Dermis blood vessel endothelial cell (primary cell): ENCODE data around the gene WDR44. TPM values are rescaled to one million over a fixed set of nuclear protein-coding genes. Genes with fewer than 3 reads are reported as not detected.
"Not testable (repeated sequence)": the region's sequence is repeated elsewhere in the genome, so short reads cannot be mapped to it uniquely, and the experiment has no call there.

ENCODE experiments used
- DNase-seq: peaks from one replicate; pipeline ENCODE4 v3.0.0; 2010
- total RNA-seq: library from RNA; depleted of rRNA; stranded (reverse); fragments of >200 nt; gene quantifications from 2 replicates; pipeline ENCODE4 v1.2.3, GENCODE V29; 2014

WDR44 gene
- total RNA-seq, 1 donor from 2014 or later = 11.7 TPM

- DNase-seq = no peak
Observed at GRCh38 chrX:118364261-118364660, 18.4 kb downstream of the WDR44 start.

- DNase-seq = no peak
Observed at GRCh38 chrX:118367338-118367737, 21.4 kb downstream of the WDR44 start.

- DNase-seq = no peak
Observed at GRCh38 chrX:118368398-118368797, 22.5 kb downstream of the WDR44 start.

GRCh38 chrX:118370921-118371624 lies 25.2 kb downstream of the WDR44 start:
- DNase-seq = no peak

- no peak for DNase-seq
Observed at GRCh38 chrX:118373538-118373937, 27.6 kb downstream of the WDR44 start.

- peak; percentile 24 for DNase-seq
Observed at GRCh38 chrX:118383120-118383519, 37.2 kb downstream of the WDR44 start.

- DNase-seq = no peak
Observed at GRCh38 chrX:118392716-118393115, 46.8 kb downstream of the WDR44 start.

- DNase-seq = no peak
Observed at GRCh38 chrX:118396113-118396512, 50.2 kb downstream of the WDR44 start.

GRCh38 chrX:118418811-118419251 lies 72.9 kb downstream of the WDR44 start:
- no peak for DNase-seq

GRCh38 chrX:118420462-118420861 lies 74.6 kb downstream of the WDR44 start:
- peak; percentile 28 for DNase-seq

- no peak for DNase-seq
Observed at GRCh38 chrX:118423558-118423957, 77.7 kb downstream of the WDR44 start.

GRCh38 chrX:118432799-118433198 lies 86.9 kb downstream of the WDR44 start:
- no peak for DNase-seq

GRCh38 chrX:118437283-118437682 lies 91.4 kb downstream of the WDR44 start:
- DNase-seq = no peak

- DNase-seq = no peak
Observed at GRCh38 chrX:118448273-118448783, 102.4 kb downstream of the WDR44 start.

- peak; percentile 1 for DNase-seq
Observed at GRCh38 chrX:118455013-118455412, 109.1 kb downstream of the WDR44 start.

GRCh38 chrX:118459494-118459893 lies 113.6 kb downstream of the WDR44 start:
- peak; percentile 36 for DNase-seq

GRCh38 chrX:118464501-118464900 lies 118.6 kb downstream of the WDR44 start:
- no peak for DNase-seq

GRCh38 chrX:118468122-118468521 lies 122.2 kb downstream of the WDR44 start:
- no peak for DNase-seq

GRCh38 chrX:118470721-118471347 lies 124.9 kb downstream of the WDR44 start:
- DNase-seq = not testable (repeated sequence)

- no peak for DNase-seq
Observed at GRCh38 chrX:118474586-118474985, 128.7 kb downstream of the WDR44 start.

- DNase-seq = no peak
Observed at GRCh38 chrX:118475903-118476302, 130.0 kb downstream of the WDR44 start.

GRCh38 chrX:118480172-118480571 lies 134.3 kb downstream of the WDR44 start:
- DNase-seq = no peak

- DNase-seq = not testable (repeated sequence)
Observed at GRCh38 chrX:118482384-118482783, 136.5 kb downstream of the WDR44 start.
